Activated T-helper 1 cell treated with anti-CD3 and anti-CD28 coated beads, Interleukin-12 subunit alpha, Interleukin-12 subunit beta, Interleukin-2, Interleukin-4 antibody, amounts not matched to agents 30 ng/mL and 10 ng/mL and 1 ng/mL, durations not matched to agents 14 hours and 24 hours and 36 hours (primary cell): ENCODE results near the gene ANKDD1A. TPM values are rescaled to one million over a fixed set of nuclear protein-coding genes. Genes with fewer than 3 reads are reported as not detected.

ENCODE experiments used
- DNase-seq: peaks from one replicate; pipeline ENCODE4 v3.0.0; 2021; ENCODE audit warnings: low spot score
- H3K27ac Mint-ChIP-seq: one replicate; pipeline ENCODE4 v1.8.0; 2021; ENCODE audit warnings: mild to moderate bottlenecking, mixed read lengths
- H3K27me3 Mint-ChIP-seq: one replicate; pipeline ENCODE4 v1.8.0; 2022; ENCODE audit warnings: mild to moderate bottlenecking, moderate library complexity, mixed read lengths; ENCODE audit not compliant: insufficient read depth
- H3K36me3 Mint-ChIP-seq: one replicate; pipeline ENCODE4 v1.8.0; 2021; ENCODE audit warnings: low read depth, mixed read lengths
- H3K4me1 Mint-ChIP-seq: one replicate; pipeline ENCODE4 v1.8.0; 2021; ENCODE audit warnings: low read depth, mixed read lengths
- H3K4me3 Mint-ChIP-seq: one replicate; pipeline ENCODE4 v1.8.0; 2021; ENCODE audit warnings: mild to moderate bottlenecking, moderate library complexity, mixed read lengths
- H3K9me3 Mint-ChIP-seq: one replicate; pipeline ENCODE4 v1.8.0; 2021; ENCODE audit warnings: mixed read lengths
- intact Hi-C: fragments of 100-400 bp; cut with micrococcal nuclease; formaldehyde crosslinking; loops from one replicate; pipeline ENCODE4 v1.15.1; 2024
- total RNA-seq: library from RNA; stranded (reverse); gene quantifications from 2 replicates; pipeline ENCODE4 v1.2.3, GENCODE V29; 2022

ANKDD1A gene
- total RNA-seq, 1 donor from 2014 or later: 1.3 TPM

- no peak overlapping the region for H3K4me3 Mint-ChIP-seq
- peaks cover 7% of the 10 kb centered on the region for H3K9me3 Mint-ChIP-seq
- H3K27me3 Mint-ChIP-seq: no peaks in the 10 kb centered on the region
- H3K27ac Mint-ChIP-seq: no peak overlapping the region
- peaks cover 61% of the 10 kb centered on the region for H3K4me1 Mint-ChIP-seq
- no peak for DNase-seq
- intact Hi-C loops: no loop called here
- peaks cover 4% of the 10 kb centered on the region for H3K36me3 Mint-ChIP-seq
Measured at GRCh38 chr15:64901141-64901540, 10.6 kb upstream of the ANKDD1A start.

- peaks cover 4% of the 10 kb centered on the region for H3K36me3 Mint-ChIP-seq
- peaks cover 58% of the 10 kb centered on the region for H3K4me1 Mint-ChIP-seq
- H3K27ac Mint-ChIP-seq: no peak overlapping the region
- peaks cover 7% of the 10 kb centered on the region for H3K9me3 Mint-ChIP-seq
- H3K27me3 Mint-ChIP-seq: no peaks in the 10 kb centered on the region
- H3K4me3 Mint-ChIP-seq: no peak overlapping the region
- intact Hi-C loops: no loop called here
- DNase-seq: peak; percentile 22
Measured at GRCh38 chr15:64901914-64902313, 9.8 kb upstream of the ANKDD1A start.

GRCh38 chr15:64902863-64903262, 8.8 kb upstream of the ANKDD1A start:
- peaks cover 4% of the 10 kb centered on the region for H3K36me3 Mint-ChIP-seq
- H3K4me3 Mint-ChIP-seq: no peak overlapping the region
- intact Hi-C loops: loop anchor here (1.0 kb wide), 1 partner anchor 8 kb away; the partner anchor contains the start of gene ANKDD1A
- peaks cover 49% of the 10 kb centered on the region for H3K4me1 Mint-ChIP-seq
- no peak for DNase-seq
- peaks cover 2% of the 10 kb centered on the region for H3K27me3 Mint-ChIP-seq
- H3K9me3 Mint-ChIP-seq: peaks cover 7% of the 10 kb centered on the region
- H3K27ac Mint-ChIP-seq: peak overlapping the region; percentile 14

GRCh38 chr15:64903326-64903950, 8.3 kb upstream of the ANKDD1A start:
- Mint-ChIP-seq H3K27ac (peak overlapping the region; percentile 67), H3K4me1 (peaks cover 44% of the 10 kb centered on the region), H3K4me3 (no peak overlapping the region), H3K9me3 (peaks cover 7% of the 10 kb centered on the region), H3K27me3 (peaks cover 6% of the 10 kb centered on the region), H3K36me3 (peaks cover 4% of the 10 kb centered on the region)
- intact Hi-C loops: loop anchor here (1.0 kb wide), 1 partner anchor 8 kb away; the partner anchor contains the start of gene ANKDD1A
- no peak for DNase-seq

- Mint-ChIP-seq H3K9me3 (peaks cover 7% of the 10 kb centered on the region), H3K4me3 (peak overlapping the region; percentile 2), H3K36me3 (peaks cover 4% of the 10 kb centered on the region), H3K27me3 (peaks cover 11% of the 10 kb centered on the region), H3K4me1 (peaks cover 44% of the 10 kb centered on the region), H3K27ac (no peak overlapping the region)
- intact Hi-C loops: no loop called here
- no peak for DNase-seq
Measured at GRCh38 chr15:64904189-64904588, 7.5 kb upstream of the ANKDD1A start.

- H3K36me3 Mint-ChIP-seq: peaks cover 2% of the 10 kb centered on the region
- peak overlapping the region; percentile 50 for H3K27ac Mint-ChIP-seq
- peak overlapping the region; percentile 79 for H3K4me3 Mint-ChIP-seq
- peak; percentile 71 for DNase-seq
- peaks cover 44% of the 10 kb centered on the region for H3K4me1 Mint-ChIP-seq
- peaks cover 11% of the 10 kb centered on the region for H3K27me3 Mint-ChIP-seq
- H3K9me3 Mint-ChIP-seq: peaks cover 7% of the 10 kb centered on the region
- intact Hi-C loops: loop anchor here (1.0 kb wide), 5 partner anchors 11 to 174 kb away; partner anchors contain the start of genes PIF1 and PLEKHO2
Measured at GRCh38 chr15:64905119-64905831, 6.4 kb upstream of the ANKDD1A start.

GRCh38 chr15:64905941-64906340, 5.8 kb upstream of the ANKDD1A start:
- Mint-ChIP-seq H3K9me3 (peaks cover 3% of the 10 kb centered on the region), H3K4me3 (no peak overlapping the region), H3K27me3 (peaks cover 16% of the 10 kb centered on the region), H3K36me3 (peaks cover 2% of the 10 kb centered on the region), H3K27ac (no peak overlapping the region), H3K4me1 (peaks cover 49% of the 10 kb centered on the region)
- no peak for DNase-seq
- intact Hi-C loops: loop anchor here (1.0 kb wide), 5 partner anchors 12 to 175 kb away; partner anchors contain the start of genes PIF1 and PLEKHO2

GRCh38 chr15:64906402-64906801, 5.3 kb upstream of the ANKDD1A start:
- no peaks in the 10 kb centered on the region for H3K9me3 Mint-ChIP-seq
- H3K36me3 Mint-ChIP-seq: peaks cover 2% of the 10 kb centered on the region
- peaks cover 53% of the 10 kb centered on the region for H3K4me1 Mint-ChIP-seq
- no peak overlapping the region for H3K27ac Mint-ChIP-seq
- DNase-seq: no peak
- intact Hi-C loops: no loop called here
- no peak overlapping the region for H3K4me3 Mint-ChIP-seq
- peaks cover 21% of the 10 kb centered on the region for H3K27me3 Mint-ChIP-seq

GRCh38 chr15:64907991-64908390, 3.7 kb upstream of the ANKDD1A start:
- Mint-ChIP-seq H3K36me3 (peaks cover 2% of the 10 kb centered on the region), H3K27me3 (peaks cover 21% of the 10 kb centered on the region), H3K9me3 (no peaks in the 10 kb centered on the region), H3K4me1 (peaks cover 41% of the 10 kb centered on the region), H3K27ac (no peak overlapping the region), H3K4me3 (no peak overlapping the region)
- no peak for DNase-seq
- intact Hi-C loops: no loop called here

- Mint-ChIP-seq H3K27me3 (peaks cover 21% of the 10 kb centered on the region), H3K36me3 (peaks cover 2% of the 10 kb centered on the region), H3K9me3 (no peaks in the 10 kb centered on the region), H3K4me1 (peaks cover 26% of the 10 kb centered on the region), H3K27ac (no peak overlapping the region), H3K4me3 (no peak overlapping the region)
- DNase-seq: no peak
- intact Hi-C loops: no loop called here
Measured at GRCh38 chr15:64909546-64909945, 2.2 kb upstream of the ANKDD1A start.

- intact Hi-C loops: no loop called here
- Mint-ChIP-seq H3K27me3 (peaks cover 19% of the 10 kb centered on the region), H3K9me3 (no peaks in the 10 kb centered on the region), H3K27ac (no peak overlapping the region), H3K4me3 (peak overlapping the region; percentile 45), H3K36me3 (no peaks in the 10 kb centered on the region), H3K4me1 (peaks cover 20% of the 10 kb centered on the region)
- no peak for DNase-seq
Measured at GRCh38 chr15:64912379-64913325, 950 bp downstream of the ANKDD1A start.

GRCh38 chr15:64915518-64916227, 4.0 kb downstream of the ANKDD1A start:
- no peak overlapping the region for H3K4me3 Mint-ChIP-seq
- no peaks in the 10 kb centered on the region for H3K36me3 Mint-ChIP-seq
- peaks cover 18% of the 10 kb centered on the region for H3K4me1 Mint-ChIP-seq
- H3K9me3 Mint-ChIP-seq: no peaks in the 10 kb centered on the region
- H3K27me3 Mint-ChIP-seq: peaks cover 16% of the 10 kb centered on the region
- intact Hi-C loops: no loop called here
- DNase-seq: no peak
- no peak overlapping the region for H3K27ac Mint-ChIP-seq
